ENCODE measurements around the gene LRRC3. TPM values are rescaled to one million over a fixed set of nuclear protein-coding genes. Genes with fewer than 3 reads are reported as not detected.
A peak's percentile ranks its signal among the peaks of the same experiment; 100 is the strongest.
"Not testable (repeated sequence)": the region's sequence is repeated elsewhere in the genome, so short reads cannot be mapped to it uniquely, and the experiment has no call there.

The LRRC3 gene
- total RNA-seq, 3 donors from 2014 or later: 2.1 to 17.9 (median 2.7) TPM

GRCh38 chr21:44478124-44478800 is 23.0 kb downstream of the LRRC3 start:
- no peak for TF ChIP-seq CTCF (IDR thresholded peaks at IDR 0.05)
- DNase-seq (no peak), ATAC-seq (no peak)
- H3K9me3 ChIP-seq: no peaks in the 10 kb centered on the region
- intact Hi-C loops (cut with DNase I, micrococcal nuclease): no loop called here
- no peaks in the 10 kb centered on the region for H3K4me1 ChIP-seq (ENCODE audit: low read depth)
- no peak overlapping the region for H3K4me3 ChIP-seq
- no peaks in the 10 kb centered on the region for H3K36me3 ChIP-seq (ENCODE audit: low read depth)

GRCh38 chr21:44478801-44479167 is 23.5 kb downstream of the LRRC3 start:
- intact Hi-C loops (cut with DNase I, micrococcal nuclease): no loop called here
- DNase-seq (no peak), ATAC-seq (no peak)
- H3K4me1 ChIP-seq (ENCODE audit: low read depth): no peaks in the 10 kb centered on the region
- H3K4me3 ChIP-seq: no peak overlapping the region
- no peaks in the 10 kb centered on the region for H3K9me3 ChIP-seq
- H3K36me3 ChIP-seq (ENCODE audit: low read depth): no peaks in the 10 kb centered on the region
- no peak for TF ChIP-seq CTCF (IDR thresholded peaks at IDR 0.05)

- peak; percentile 36 for TF ChIP-seq CTCF (IDR thresholded peaks at IDR 0.05)
- H3K4me1 ChIP-seq (ENCODE audit: low read depth); H3K9me3 ChIP-seq; H3K36me3 ChIP-seq (ENCODE audit: low read depth); intact Hi-C loops (cut with DNase I, micrococcal nuclease); ATAC-seq; H3K4me3 ChIP-seq: not testable (repeated sequence)
- peak in 2 of 3 donors; percentile 59 to 63 for DNase-seq
Observed at GRCh38 chr21:44479556-44480199, 24.4 kb downstream of the LRRC3 start.

GRCh38 chr21:44480200-44481053 is 25.1 kb downstream of the LRRC3 start:
- no peak for TF ChIP-seq CTCF (IDR thresholded peaks at IDR 0.05)
- Histone ChIP-seq H3K9me3 (no peaks in the 10 kb centered on the region), H3K36me3 (ENCODE audit: low read depth) (no peaks in the 10 kb centered on the region), H3K4me3 (no peak overlapping the region), H3K4me1 (ENCODE audit: low read depth) (no peaks in the 10 kb centered on the region)
- DNase-seq (peak in 1 of 3 donors; percentile 21), ATAC-seq (peak; percentile 15)
- intact Hi-C loops (cut with DNase I, micrococcal nuclease): no loop called here

- DNase-seq (no peak), ATAC-seq (no peak)
- no peaks in the 10 kb centered on the region for H3K4me1 ChIP-seq (ENCODE audit: low read depth)
- H3K9me3 ChIP-seq: no peaks in the 10 kb centered on the region
- no peaks in the 10 kb centered on the region for H3K36me3 ChIP-seq (ENCODE audit: low read depth)
- intact Hi-C loops (cut with DNase I, micrococcal nuclease): no loop called here
- TF ChIP-seq CTCF (IDR thresholded peaks at IDR 0.05): no peak
- no peak overlapping the region for H3K4me3 ChIP-seq
Observed at GRCh38 chr21:44482581-44483287, 27.4 kb downstream of the LRRC3 start.

All from mucosa of descending colon (tissue), 3 donors.